K562 (cell line): ENCODE results near the gene NDUFB10. TPM values are rescaled to one million over a fixed set of nuclear protein-coding genes. Genes with fewer than 3 reads are reported as not detected.

Experiments used
- ATAC-seq: fragments of 200-7000 bp; cut with Tn5 transposase; 3 replicates; pipeline ENCODE4 v1.9.1; 2020; ENCODE audit warnings: moderate library complexity
- BruUV-seq: library from RNA; stranded (reverse); fragments of 400-500 nt; replicated peaks from 2 replicates; lab custom pipeline; 2021; lab: Mats Ljungman, UMichigan
- CTCF ChIA-PET: fragments of 300-600 bp; formaldehyde crosslinking; extraction: SDS; loops from one replicate; lab custom pipeline; 2021; ENCODE audit warnings: low intra/inter-chr PET ratio; lab: Yijun Ruan, JAX
- POLR2A ChIA-PET: fragments of 300-600, 350-650 bp; sonication (Branson Sonifier 250); formaldehyde crosslinking; extraction: SDS; loops from one replicate; lab custom pipeline; 2021; ENCODE audit warnings: antibody characterized with exemption, inconsistent platforms; lab: Yijun Ruan, JAX
- DNase-seq, 4 experiments: peaks; one replicate each; pipeline versions ENCODE4 v3.0.0 to v3.0.0-alpha.2; 2011 to 2018; ENCODE audit warnings: low spot score in 3 of 4, mixed read lengths in 3 of 4; ENCODE audit errors: extremely low read depth in 1 of 4
- FAIRE-seq: peaks from 2 replicates; lab custom pipeline; 2011; peaks lifted over from hg19 to GRCh38; lab: Jason Lieb, UNC
- H2AFZ ChIP-seq: 2 replicates; pipeline ENCODE4 v1.6.0; 2011; ENCODE audit warnings: low read depth, low read length, control low read depth, inconsistent platforms
- H3K27ac ChIP-seq: fragments of 200-600 bp; 3 replicates; pipeline ENCODE4 v1.8.0; 2011; ENCODE audit warnings: low read depth, mild to moderate bottlenecking, control low read depth, inconsistent platforms, low read length, moderate library complexity, mixed read lengths; ENCODE audit errors: extremely low read depth
- H3K27me3 ChIP-seq, 2 experiments: fragments of 300-600 bp in 1 of 2; 2 replicates in 1 of 2; 3 replicates in 1 of 2; pipeline versions ENCODE4 v1.6.0 to v1.8.0; 2011; ENCODE audit warnings: inconsistent platforms in 2 of 2, low read length in 2 of 2, mild to moderate bottlenecking in 1 of 2, mixed read lengths in 1 of 2, moderate library complexity in 1 of 2; ENCODE audit not compliant: control insufficient read depth in 2 of 2, insufficient read depth in 2 of 2
- H3K36me3 ChIP-seq: fragments of 300-600 bp; 3 replicates; pipeline ENCODE4 v1.8.0; 2011; ENCODE audit warnings: mild to moderate bottlenecking, low read length, inconsistent platforms; ENCODE audit not compliant: control insufficient read depth, insufficient read depth
- H3K4me1 ChIP-seq, 2 experiments: fragments of 200-600 bp in 1 of 2; replicated peaks in 1 of 2; 2 replicates in 1 of 2; 3 replicates in 1 of 2; pipeline versions ENCODE4 v1.5.1 to v1.8.0; 2011; ENCODE audit warnings: inconsistent platforms in 2 of 2, low read length in 2 of 2, mild to moderate bottlenecking in 1 of 2, mixed read lengths in 1 of 2, moderate library complexity in 1 of 2; ENCODE audit not compliant: control insufficient read depth in 2 of 2, insufficient read depth in 2 of 2
- H3K4me2 ChIP-seq: 2 replicates; pipeline ENCODE4 v1.6.1; 2011; ENCODE audit warnings: low read length, control low read depth, inconsistent platforms, mixed read lengths; ENCODE audit not compliant: insufficient read depth
- H3K4me3 ChIP-seq: fragments of 200-600 bp; sonication (generic), shearing (Covaris generic); 2 replicates; pipeline ENCODE4 v1.5.1; 2016; ENCODE audit warnings: control low read depth, inconsistent platforms
- H3K79me2 ChIP-seq: fragments of 200-600 bp; 3 replicates; pipeline ENCODE4 v1.8.0; 2011; ENCODE audit warnings: low read length, inconsistent platforms; ENCODE audit not compliant: control insufficient read depth, insufficient read depth
- H3K9ac ChIP-seq, 2 experiments: 2 replicates each; pipeline versions ENCODE4 v1.6.0 to v1.6.1; 2011; ENCODE audit warnings: low read depth in 2 of 2, low read length in 2 of 2, control low read depth in 1 of 2, inconsistent platforms in 1 of 2, mild to moderate bottlenecking in 1 of 2, mixed read lengths in 1 of 2; ENCODE audit not compliant: insufficient read depth in 1 of 2
- H3K9me1 ChIP-seq: one replicate; pipeline ENCODE4 v1.6.0; 2011; ENCODE audit warnings: inconsistent platforms, mild to moderate bottlenecking, low read length, moderate library complexity; ENCODE audit not compliant: control insufficient read depth, insufficient read depth
- H3K9me3 ChIP-seq: replicated peaks from 2 replicates; pipeline ENCODE4 v1.5.1; 2011; ENCODE audit warnings: low read depth, low read length, inconsistent platforms; ENCODE audit not compliant: control insufficient read depth, insufficient read depth
- H4K20me1 ChIP-seq: replicated peaks from 2 replicates; pipeline ENCODE4 v1.6.1; 2011; ENCODE audit warnings: low read length, inconsistent platforms, mixed read lengths; ENCODE audit not compliant: control insufficient read depth, insufficient read depth
- FOS ChIP-seq: IDR thresholded peaks from 3 replicates; pipeline ENCODE4 v1.6.1; 2011; ENCODE audit not compliant: insufficient read length; ENCODE audit errors: extremely low read depth
- HDAC8 ChIP-seq: fragments of 450-650 bp; IDR thresholded peaks from 2 replicates; pipeline ENCODE4 v1.6.1; 2016; ENCODE audit warnings: mild to moderate bottlenecking, missing genetic modification characterization, moderate library complexity, missing compliant biosample characterization
- ILF3 ChIP-seq: fragments of 450-650 bp; IDR thresholded peaks from 2 replicates; pipeline ENCODE4 v1.6.1; 2018; ENCODE audit warnings: antibody characterized with exemption, mild to moderate bottlenecking, moderate library complexity, borderline replicate concordance
- NUFIP1 ChIP-seq: fragments of 450-650 bp; IDR thresholded peaks from 2 replicates; pipeline ENCODE4 v1.6.1; 2018; ENCODE audit not compliant: partially characterized antibody
- RBFOX2 ChIP-seq: fragments of 200-400 bp; formaldehyde crosslinking; IDR thresholded peaks from 2 replicates; pipeline ENCODE4 v1.6.1; 2017; ENCODE audit warnings: low read depth, mild to moderate bottlenecking, low read length, moderate library complexity
- TEAD4 ChIP-seq, 2 experiments: sonication (generic) in 1 of 2; formaldehyde crosslinking in 1 of 2; IDR thresholded peaks; 2 replicates each; pipeline versions ENCODE4 v1.6.1 to v1.8.0; 2012 to 2022; ENCODE audit warnings: borderline replicate concordance in 1 of 2, inconsistent platforms in 1 of 2, low read length in 1 of 2, mild to moderate bottlenecking in 1 of 2, missing genetic modification reagents in 1 of 2
- TFAM ChIP-seq: fragments of 250-450 bp; sonication (Bioruptor Pico); conservative IDR thresholded peaks from 2 replicates; pipeline ENCODE4 v1.5.0; 2021; ENCODE audit warnings: mild to moderate bottlenecking, moderate library complexity
- TOE1 ChIP-seq, 2 experiments: fragments of 450-650 bp in 1 of 2; sonication (generic) in 1 of 2; formaldehyde crosslinking in 1 of 2; IDR thresholded peaks; 2 replicates each; pipeline versions ENCODE4 v1.7.1 to v1.8.0; 2016 to 2022; ENCODE audit warnings: borderline replicate concordance in 2 of 2, mild to moderate bottlenecking in 2 of 2, antibody characterized with exemption in 1 of 2, inconsistent platforms in 1 of 2, low read depth in 1 of 2, missing genetic modification reagents in 1 of 2, moderate library complexity in 1 of 2
- ZNF165 ChIP-seq: fragments of 250-450 bp; sonication (Bioruptor Pico); IDR thresholded peaks from 2 replicates; pipeline ENCODE4 v1.4.0; 2020; ENCODE audit warnings: borderline replicate concordance
- ZNF583 ChIP-seq: fragments of 250-450 bp; sonication (Bioruptor Pico); IDR thresholded peaks from 2 replicates; pipeline ENCODE4 v1.4.0; 2020
- ZNF586 ChIP-seq: fragments of 450-650 bp; formaldehyde crosslinking; conservative IDR thresholded peaks from 2 replicates; pipeline ENCODE4 v1.4.0; 2020; ENCODE audit warnings: mild to moderate bottlenecking, moderate library complexity
- ZNF655 ChIP-seq: fragments of 250-450 bp; sonication (Bioruptor Pico); IDR thresholded peaks from 2 replicates; pipeline ENCODE4 v1.5.0; 2021
- ZNF785 ChIP-seq: fragments of 250-450 bp; sonication (Bioruptor Pico); IDR thresholded peaks from 2 replicates; pipeline ENCODE4 v1.4.0; 2020; ENCODE audit warnings: mild to moderate bottlenecking
- ZSCAN32 ChIP-seq: fragments of 450-650 bp; formaldehyde crosslinking; IDR thresholded peaks from 2 replicates; pipeline ENCODE4 v1.4.0; 2020; ENCODE audit warnings: mild to moderate bottlenecking, moderate library complexity
- ZZZ3 ChIP-seq: fragments of 450-650 bp; IDR thresholded peaks from 2 replicates; pipeline ENCODE4 v1.6.1; 2016; ENCODE audit warnings: antibody characterized with exemption, mild to moderate bottlenecking, moderate library complexity
- WGBS: fragments of 100-300 bp; shearing (Covaris generic); methylation state at CpG from one replicate; pipeline ENCODE4 v1.1.6; 2016; ENCODE audit warnings: low coverage, mixed read lengths; ENCODE audit not compliant: insufficient coverage; ENCODE audit errors: missing lambda C conversion rate; 5-methylcytosine and 5-hydroxymethylcytosine counted together
- in situ Hi-C: fragments of 300-500 bp; cut with MboI; formaldehyde crosslinking; loops from 4 replicates; pipeline ENCODE4 v1.15.0; 2018; ENCODE audit warnings: inconsistent platforms, mixed read lengths
- intact Hi-C: fragments of 100-400 bp; cut with micrococcal nuclease; formaldehyde crosslinking; loops from 2 replicates; pipeline ENCODE4 v1.14.2; 2022
- polyA plus RNA-seq, 8 experiments: library from polyadenylated mRNA; depleted of rRNA in 4 of 8; stranded (reverse) in 5 of 8; unstranded in 3 of 8; fragments of >200 nt; fragmentation: Nextera tagmentation in 2 of 8; fragmentation: Illumina TruSeq in 1 of 8; extraction: Ambion mirVana in 2 of 8; extraction: Trizol in 1 of 8; gene quantifications; 2 replicates each; pipeline versions ENCODE4 v1.2.1 to v1.2.3, GENCODE V29; 2011 to 2014; ENCODE audit warnings: inconsistent platforms in 1 of 8, missing spikeins in 1 of 8
- total RNA-seq, 7 experiments: library from RNA; depleted of rRNA in 6 of 7; stranded (reverse); fragments of >200 nt in 6 of 7; fragmentation: Illumina TruSeq in 2 of 7; extraction: Trizol in 2 of 7; gene quantifications; 2 replicates each; pipeline versions ENCODE4 v1.2.1 to v1.2.3, GENCODE V29; 2011 to 2021; ENCODE audit warnings: low replicate concordance in 1 of 7
- TF ChIP-seq, protein P1 (sequence below): IDR thresholded peaks from 2 replicates; pipeline ENCODE4 v1.6.1; 2014; ENCODE audit warnings: antibody characterized with exemption
- TF ChIP-seq, protein P2 (sequence below): fragments of 250-450 bp; sonication (Bioruptor Pico); IDR thresholded peaks from 2 replicates; pipeline ENCODE4 v1.4.0; 2020; ENCODE audit warnings: borderline replicate concordance

The NDUFB10 gene
- total and polyA plus RNA-seq, 9 of the 15 experiments (the other 6 are each of a cell fraction or from before 2014, with no cell fraction given) = 69.3 to 527 (median 161) TPM

- Histone ChIP-seq H2AFZ (peak within 1 kb of the TSS; percentile 96), H3K4me3 (peak within 1 kb of the TSS; percentile 100), H4K20me1 (no peaks in the 10 kb centered on the region), H3K9ac (peak within 1 kb of the TSS; percentile 90 to 99), H3K9me1 (peaks cover 3% of the 10 kb centered on the region), H3K27ac (peak within 1 kb of the TSS; percentile 84), H3K27me3 (no peaks in the 10 kb centered on the region), H3K36me3 (peaks cover 36% of the 10 kb centered on the region; the same call in 2 of the 3 replicates), H3K9me3 (no peaks in the 10 kb centered on the region), H3K4me1 (peaks cover 7 to 68% of the 10 kb centered on the region in 2 experiments; a peak in 4 of 5 replicates), H3K4me2 (peak within 1 kb of the TSS; percentile 91), H3K79me2 (peaks cover 38% of the 10 kb centered on the region)
- intact Hi-C loops (no loop called here), in situ Hi-C loops (no loop called here)
- ATAC-seq (peak; percentile 97), FAIRE-seq (peak; percentile 97), DNase-seq (peak; percentile 81 to 97 (median 88))
- POLR2A ChIA-PET = interaction anchor here (0.6 to 2.2 kb wide), 16 partner anchors 8 to 503 kb away, joined by 3 to 16 read pairs (median 4); partner anchors contain the start of genes GFER, NDUFB10, NOXO1 and NPW
- WGBS = 1% methylated on average over 66 of the region's 78 CpGs
- no TSS peak for BruUV-seq
- CTCF ChIA-PET = no interaction called here
- no peak for TF ChIP-seq ZNF655 (CRISPR knock-in tag)
- no peak for TF ChIP-seq NUFIP1
- TF ChIP-seq TFAM (CRISPR knock-in tag) = no peak
- TF ChIP-seq, protein P1, sequence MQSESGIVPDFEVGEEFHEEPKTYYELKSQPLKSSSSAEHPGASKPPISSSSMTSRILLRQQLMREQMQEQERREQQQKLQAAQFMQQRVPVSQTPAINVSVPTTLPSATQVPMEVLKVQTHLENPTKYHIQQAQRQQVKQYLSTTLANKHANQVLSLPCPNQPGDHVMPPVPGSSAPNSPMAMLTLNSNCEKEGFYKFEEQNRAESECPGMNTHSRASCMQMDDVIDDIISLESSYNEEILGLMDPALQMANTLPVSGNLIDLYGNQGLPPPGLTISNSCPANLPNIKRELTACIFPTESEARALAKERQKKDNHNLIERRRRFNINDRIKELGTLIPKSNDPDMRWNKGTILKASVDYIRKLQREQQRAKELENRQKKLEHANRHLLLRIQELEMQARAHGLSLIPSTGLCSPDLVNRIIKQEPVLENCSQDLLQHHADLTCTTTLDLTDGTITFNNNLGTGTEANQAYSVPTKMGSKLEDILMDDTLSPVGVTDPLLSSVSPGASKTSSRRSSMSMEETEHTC = no peak
- TF ChIP-seq ZNF586 (CRISPR knock-in tag) = no peak
- no peak; the same call in 1 of the 2 replicates for TF ChIP-seq ILF3
- TF ChIP-seq ZNF785 = no peak
- TF ChIP-seq ZZZ3 = no peak
- no peak for TF ChIP-seq HDAC8
- TF ChIP-seq, protein P2, sequence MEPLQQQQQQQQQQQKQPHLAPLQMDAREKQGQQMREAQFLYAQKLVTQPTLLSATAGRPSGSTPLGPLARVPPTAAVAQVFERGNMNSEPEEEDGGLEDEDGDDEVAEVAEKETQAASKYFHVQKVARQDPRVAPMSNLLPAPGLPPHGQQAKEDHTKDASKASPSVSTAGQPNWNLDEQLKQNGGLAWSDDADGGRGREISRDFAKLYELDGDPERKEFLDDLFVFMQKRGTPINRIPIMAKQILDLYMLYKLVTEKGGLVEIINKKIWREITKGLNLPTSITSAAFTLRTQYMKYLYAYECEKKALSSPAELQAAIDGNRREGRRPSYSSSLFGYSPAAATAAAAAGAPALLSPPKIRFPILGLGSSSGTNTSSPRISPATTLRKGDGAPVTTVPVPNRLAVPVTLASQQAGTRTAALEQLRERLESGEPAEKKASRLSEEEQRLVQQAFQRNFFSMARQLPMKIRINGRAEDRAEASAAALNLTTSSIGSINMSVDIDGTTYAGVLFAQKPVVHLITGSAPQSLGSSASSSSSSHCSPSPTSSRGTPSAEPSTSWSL (CRISPR knock-in tag) = no peak
- peak; percentile 91 for TF ChIP-seq RBFOX2
- TF ChIP-seq TEAD4 (IDR thresholded peaks at IDR 0.05; ENCODE audit: low read length) = 0 out of 2 replicates have a peak, but pooled peaks have one; percentile 9
- TF ChIP-seq TEAD4 (CRISPR knock-in tag; IDR thresholded peaks at IDR 0.05; ENCODE audit: borderline replicate concordance) = no peak
- TF ChIP-seq FOS = no peak
- peak; percentile 41; the same call in 1 of the 2 replicates for TF ChIP-seq ZNF583
- no peak for TF ChIP-seq ZSCAN32 (CRISPR knock-in tag)
- TF ChIP-seq ZNF165 (CRISPR knock-in tag) = no peak
- peak; percentile 53; the same call in 1 of the 2 replicates for TF ChIP-seq TOE1 (IDR thresholded peaks at IDR 0.05; ENCODE audit: borderline replicate concordance)
- no peak for TF ChIP-seq TOE1 (CRISPR knock-in tag; IDR thresholded peaks at IDR 0.05; ENCODE audit: borderline replicate concordance, low read depth)
These were observed 12.6 kb downstream of the NDUFB10 start, which contains the start of gene TBL3 for GRCh38 chr16:1971796-1972489. TBL3 (plus strand) TSS chr16:1972053; CDS start chr16:1972165, 112 bp downstream.
